ENCODE data around the gene S100A16.

DNA sequence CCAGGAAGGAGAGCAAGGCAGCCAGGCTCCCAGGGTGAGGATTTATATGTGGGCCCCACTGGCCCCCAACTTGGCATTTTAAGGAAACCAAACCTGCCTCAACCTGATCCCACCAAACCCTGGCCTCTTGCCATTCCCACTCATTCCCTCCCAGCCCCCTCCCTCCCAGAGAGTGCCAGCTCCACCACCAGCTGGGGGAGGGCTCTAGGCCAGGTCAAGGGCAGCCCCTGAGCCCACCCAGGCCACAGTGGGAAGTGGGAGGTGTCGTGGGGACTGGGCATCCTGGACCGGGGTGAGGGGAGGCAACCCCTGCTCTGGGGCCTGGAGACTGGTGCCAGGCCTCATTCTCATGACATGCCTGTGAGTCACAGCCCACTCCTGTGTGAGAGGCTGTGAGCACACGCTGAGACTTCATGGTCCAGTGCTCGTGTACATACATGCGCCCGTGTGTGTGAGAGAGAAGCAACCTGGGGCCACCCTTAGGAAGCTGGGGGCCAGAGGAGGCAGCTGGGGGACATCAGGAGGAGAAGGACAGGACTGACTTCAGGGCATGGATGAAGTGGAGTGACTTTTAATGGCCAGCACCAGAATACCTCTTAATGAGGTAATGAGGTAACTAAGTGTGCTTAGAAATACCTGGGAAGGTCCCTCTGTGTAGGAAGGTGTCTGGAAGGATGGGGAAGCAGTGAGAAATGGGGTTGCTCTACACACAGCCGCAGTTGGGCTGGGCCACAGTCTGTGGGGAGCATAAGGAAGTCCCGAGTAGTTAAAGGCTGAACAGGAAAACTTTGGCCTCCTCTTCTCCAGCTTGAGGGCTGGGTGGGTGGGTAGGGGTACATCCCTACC lies 47.2 kb downstream of the S100A16 start, which contains the start of gene S100A2:
- TF ChIP-seq, protein P1, sequence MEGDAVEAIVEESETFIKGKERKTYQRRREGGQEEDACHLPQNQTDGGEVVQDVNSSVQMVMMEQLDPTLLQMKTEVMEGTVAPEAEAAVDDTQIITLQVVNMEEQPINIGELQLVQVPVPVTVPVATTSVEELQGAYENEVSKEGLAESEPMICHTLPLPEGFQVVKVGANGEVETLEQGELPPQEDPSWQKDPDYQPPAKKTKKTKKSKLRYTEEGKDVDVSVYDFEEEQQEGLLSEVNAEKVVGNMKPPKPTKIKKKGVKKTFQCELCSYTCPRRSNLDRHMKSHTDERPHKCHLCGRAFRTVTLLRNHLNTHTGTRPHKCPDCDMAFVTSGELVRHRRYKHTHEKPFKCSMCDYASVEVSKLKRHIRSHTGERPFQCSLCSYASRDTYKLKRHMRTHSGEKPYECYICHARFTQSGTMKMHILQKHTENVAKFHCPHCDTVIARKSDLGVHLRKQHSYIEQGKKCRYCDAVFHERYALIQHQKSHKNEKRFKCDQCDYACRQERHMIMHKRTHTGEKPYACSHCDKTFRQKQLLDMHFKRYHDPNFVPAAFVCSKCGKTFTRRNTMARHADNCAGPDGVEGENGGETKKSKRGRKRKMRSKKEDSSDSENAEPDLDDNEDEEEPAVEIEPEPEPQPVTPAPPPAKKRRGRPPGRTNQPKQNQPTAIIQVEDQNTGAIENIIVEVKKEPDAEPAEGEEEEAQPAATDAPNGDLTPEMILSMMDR (IDR thresholded peaks at IDR 0.05) = no peak
- TF ChIP-seq POLR2A (IDR thresholded peaks at IDR 0.05; ENCODE audit: low read length) (0 out of 2 replicates have a peak, but pooled peaks have one; percentile 6), ZNF302 (CRISPR knock-in tag; IDR thresholded peaks at IDR 0.05) (peak; percentile 85), JUNB (IDR thresholded peaks at IDR 0.05) (peak; percentile 36; the same call in 1 of the 2 replicates), EP300 (IDR thresholded peaks at IDR 0.05) (no peak), MYC (IDR thresholded peaks at IDR 0.05; ENCODE audit: borderline replicate concordance, low read length) (no peak), SREBF2 (IDR thresholded peaks at IDR 0.05) (no peak)
- TF ChIP-seq, protein P2, sequence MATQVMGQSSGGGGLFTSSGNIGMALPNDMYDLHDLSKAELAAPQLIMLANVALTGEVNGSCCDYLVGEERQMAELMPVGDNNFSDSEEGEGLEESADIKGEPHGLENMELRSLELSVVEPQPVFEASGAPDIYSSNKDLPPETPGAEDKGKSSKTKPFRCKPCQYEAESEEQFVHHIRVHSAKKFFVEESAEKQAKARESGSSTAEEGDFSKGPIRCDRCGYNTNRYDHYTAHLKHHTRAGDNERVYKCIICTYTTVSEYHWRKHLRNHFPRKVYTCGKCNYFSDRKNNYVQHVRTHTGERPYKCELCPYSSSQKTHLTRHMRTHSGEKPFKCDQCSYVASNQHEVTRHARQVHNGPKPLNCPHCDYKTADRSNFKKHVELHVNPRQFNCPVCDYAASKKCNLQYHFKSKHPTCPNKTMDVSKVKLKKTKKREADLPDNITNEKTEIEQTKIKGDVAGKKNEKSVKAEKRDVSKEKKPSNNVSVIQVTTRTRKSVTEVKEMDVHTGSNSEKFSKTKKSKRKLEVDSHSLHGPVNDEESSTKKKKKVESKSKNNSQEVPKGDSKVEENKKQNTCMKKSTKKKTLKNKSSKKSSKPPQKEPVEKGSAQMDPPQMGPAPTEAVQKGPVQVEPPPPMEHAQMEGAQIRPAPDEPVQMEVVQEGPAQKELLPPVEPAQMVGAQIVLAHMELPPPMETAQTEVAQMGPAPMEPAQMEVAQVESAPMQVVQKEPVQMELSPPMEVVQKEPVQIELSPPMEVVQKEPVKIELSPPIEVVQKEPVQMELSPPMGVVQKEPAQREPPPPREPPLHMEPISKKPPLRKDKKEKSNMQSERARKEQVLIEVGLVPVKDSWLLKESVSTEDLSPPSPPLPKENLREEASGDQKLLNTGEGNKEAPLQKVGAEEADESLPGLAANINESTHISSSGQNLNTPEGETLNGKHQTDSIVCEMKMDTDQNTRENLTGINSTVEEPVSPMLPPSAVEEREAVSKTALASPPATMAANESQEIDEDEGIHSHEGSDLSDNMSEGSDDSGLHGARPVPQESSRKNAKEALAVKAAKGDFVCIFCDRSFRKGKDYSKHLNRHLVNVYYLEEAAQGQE (IDR thresholded peaks at IDR 0.05) = no peak

Data from A549 (cell line).